ENCODE measurements around the gene STAMBPL1.
A peak's percentile ranks its signal among the peaks of the same experiment; 100 is the strongest.
"Not testable (repeated sequence)": the region's sequence is repeated elsewhere in the genome, so short reads cannot be mapped to it uniquely, and the experiment has no call there.

STAMBPL1 gene

GRCh38 chr10:88920986-88921593 is 41.0 kb downstream of the STAMBPL1 start:
- no peak for DNase-seq (ENCODE audit: low spot score)

- DNase-seq (ENCODE audit: low spot score) = no peak
These were observed 42.0 kb downstream of the STAMBPL1 start for GRCh38 chr10:88922041-88922440.

GRCh38 chr10:88923520-88923919 is 43.5 kb downstream of the STAMBPL1 start:
- no peak for DNase-seq (ENCODE audit: low spot score)

- DNase-seq (ENCODE audit: low spot score) = no peak
These were observed 46.7 kb downstream of the STAMBPL1 start for GRCh38 chr10:88926566-88927415.

GRCh38 chr10:88927416-88927690 is 47.3 kb downstream of the STAMBPL1 start:
- no peak for DNase-seq (ENCODE audit: low spot score)

GRCh38 chr10:88928254-88928653 is 48.2 kb downstream of the STAMBPL1 start:
- no peak for DNase-seq (ENCODE audit: low spot score)

- no peak for DNase-seq (ENCODE audit: low spot score)
These were observed 51.5 kb downstream of the STAMBPL1 start for GRCh38 chr10:88931548-88931947.

GRCh38 chr10:88932029-88932428 is 52.0 kb downstream of the STAMBPL1 start:
- not testable (repeated sequence) for DNase-seq (ENCODE audit: low spot score)

GRCh38 chr10:88932539-88933256 is 52.7 kb downstream of the STAMBPL1 start:
- DNase-seq (ENCODE audit: low spot score) = peak; percentile 82

- no peak for DNase-seq (ENCODE audit: low spot score)
These were observed 53.5 kb downstream of the STAMBPL1 start for GRCh38 chr10:88933564-88933963.

GRCh38 chr10:88934900-88935672 is 55.0 kb downstream of the STAMBPL1 start:
- peak; percentile 84 for DNase-seq (ENCODE audit: low spot score)

GRCh38 chr10:88936656-88937055 is 56.6 kb downstream of the STAMBPL1 start:
- DNase-seq (ENCODE audit: low spot score) = no peak

GRCh38 chr10:88938039-88938438 is 58.0 kb downstream of the STAMBPL1 start:
- no peak for DNase-seq (ENCODE audit: low spot score)

- no peak for DNase-seq (ENCODE audit: low spot score)
These were observed 58.9 kb downstream of the STAMBPL1 start for GRCh38 chr10:88938938-88939337.

GRCh38 chr10:88941026-88941425 is 61.0 kb downstream of the STAMBPL1 start:
- DNase-seq (ENCODE audit: low spot score) = no peak

- no peak for DNase-seq (ENCODE audit: low spot score)
These were observed 63.7 kb downstream of the STAMBPL1 start for GRCh38 chr10:88943778-88944177.

- no peak for DNase-seq (ENCODE audit: low spot score)
These were observed 64.8 kb downstream of the STAMBPL1 start for GRCh38 chr10:88944813-88945212.

GRCh38 chr10:88946200-88946599 is 66.2 kb downstream of the STAMBPL1 start:
- no peak for DNase-seq (ENCODE audit: low spot score)

GRCh38 chr10:88946965-88947590 is 67.0 kb downstream of the STAMBPL1 start:
- no peak for DNase-seq (ENCODE audit: low spot score)

GRCh38 chr10:88949051-88949450 is 69.0 kb downstream of the STAMBPL1 start:
- DNase-seq (ENCODE audit: low spot score) = no peak

- DNase-seq (ENCODE audit: low spot score) = no peak
These were observed 70.1 kb downstream of the STAMBPL1 start for GRCh38 chr10:88949912-88950837.

All from LoVo (cell line).